ENCODE data around the gene MED22. TPM values are rescaled to one million over a fixed set of nuclear protein-coding genes. Genes with fewer than 3 reads are reported as not detected.

Gene MED22
- total RNA-seq, 1 experiment from 2014 or later: 18.6 TPM

DNA sequence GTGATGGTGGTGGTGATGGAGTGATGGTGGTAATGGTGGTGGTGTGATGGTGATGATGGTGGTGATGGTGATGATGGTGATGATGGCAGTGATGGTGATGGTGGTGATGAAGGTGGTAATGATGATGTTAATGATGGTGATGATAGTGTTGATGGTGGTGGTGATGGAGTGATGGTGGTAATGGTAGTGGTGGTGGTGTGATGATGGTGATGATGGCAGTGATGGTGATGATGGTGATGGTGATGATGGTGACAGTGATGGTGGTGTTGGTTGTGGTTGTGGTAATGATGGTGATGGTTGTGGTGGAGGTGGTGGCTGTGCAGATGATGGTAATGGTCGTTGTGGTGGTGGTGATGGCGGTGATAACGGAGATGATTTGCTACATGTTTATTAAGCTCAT is 35.5 kb upstream of the MED22 start:
- Histone ChIP-seq H3K27me3 (ENCODE audit: insufficient read depth, low read length) (no peaks in the 10 kb centered on the region), H3K4me2 (ENCODE audit: low read length) (no peak overlapping the region), H3K9me3 (ENCODE audit: control insufficient read depth in 1 of 2, insufficient read depth in 1 of 2, low read depth in 1 of 2, low read length in 2 of 2) (peaks cover 0 to 10% of the 10 kb centered on the region in 2 experiments; a peak in 1 of 4 replicates), H2AFZ (ENCODE audit: low read depth, low read length, poor library complexity, severe bottlenecking) (no peak overlapping the region), H3K4me3 (replicated peaks in 1 of 2; ENCODE audit: low read depth in 1 of 2, low read length in 2 of 2) (no peak overlapping the region), H3K9me2 (ENCODE audit: insufficient read depth) (no peaks in the 10 kb centered on the region), H3K36me3 (ENCODE audit: control insufficient read depth in 1 of 2, insufficient read depth in 2 of 2, low read length in 2 of 2) (no peaks in the 10 kb centered on the region), H4K20me1 (ENCODE audit: insufficient read depth) (no peaks in the 10 kb centered on the region), H3K79me2 (ENCODE audit: insufficient read depth, low read length) (no peaks in the 10 kb centered on the region), H3K4me1 (ENCODE audit: control insufficient read depth in 1 of 2, insufficient read depth in 2 of 2, low read length in 2 of 2) (peaks cover under 1 to 3% of the 10 kb centered on the region in 2 experiments), H3K9ac (ENCODE audit: low read length) (no peak overlapping the region), H3K27ac (ENCODE audit: low read depth, low read length) (no peak overlapping the region)
- DNase-seq (ENCODE audit: low read depth, low spot score) (no peak), ATAC-seq (no peak)
- ChIA-PET RAD21 (ENCODE audit: low non-redundant PET in 1 of 2, low total read pairs in 2 of 2, uncharacterized antibody in 2 of 2, unreplicated experiment in 2 of 2) (no interaction called here), POLR2A (no interaction called here), CTCF (no interaction called here)
- no TSS peak for BruUV-seq (replicated peaks)
- TF ChIP-seq POLR2AphosphoS5 (IDR thresholded peaks at IDR 0.05; ENCODE audit: low read depth, low read length) (no peak), EZH2phosphoT487 (IDR thresholded peaks at IDR 0.05; ENCODE audit: borderline replicate concordance) (no peak), JUND (IDR thresholded peaks at IDR 0.05) (no peak), TCF7L2 (IDR thresholded peaks at IDR 0.05; ENCODE audit: borderline replicate concordance, extremely low read depth, insufficient read depth, insufficient read length) (no peak), SIN3A (IDR thresholded peaks at IDR 0.05; ENCODE audit: low read depth) (no peak), ZFX (IDR thresholded peaks at IDR 0.05) (no peak), CEBPB (IDR thresholded peaks at IDR 0.05; ENCODE audit: low read depth) (no peak), ZNF274 (IDR thresholded peaks at IDR 0.05; ENCODE audit: low read depth, low read length) (no peak), YY1 (IDR thresholded peaks at IDR 0.05; ENCODE audit: extremely low read depth, insufficient replicate concordance, low read depth, low read length) (no peak), CBX3 (IDR thresholded peaks at IDR 0.05; ENCODE audit: low read depth) (no peak), ELF1 (IDR thresholded peaks at IDR 0.05; ENCODE audit: borderline replicate concordance, low read depth) (no peak), RAD21 (IDR thresholded peaks at IDR 0.05; ENCODE audit: low read depth) (no peak), FOSL1 (IDR thresholded peaks at IDR 0.05; ENCODE audit: low read depth) (no peak), SP1 (IDR thresholded peaks at IDR 0.05; ENCODE audit: low read depth) (no peak), EZH2 (IDR thresholded peaks at IDR 0.05) (no peak), POLR2A (IDR thresholded peaks at IDR 0.05; ENCODE audit: borderline replicate concordance, extremely low read depth, insufficient read depth, insufficient read length) (no peak)
- TF ChIP-seq, protein P1, sequence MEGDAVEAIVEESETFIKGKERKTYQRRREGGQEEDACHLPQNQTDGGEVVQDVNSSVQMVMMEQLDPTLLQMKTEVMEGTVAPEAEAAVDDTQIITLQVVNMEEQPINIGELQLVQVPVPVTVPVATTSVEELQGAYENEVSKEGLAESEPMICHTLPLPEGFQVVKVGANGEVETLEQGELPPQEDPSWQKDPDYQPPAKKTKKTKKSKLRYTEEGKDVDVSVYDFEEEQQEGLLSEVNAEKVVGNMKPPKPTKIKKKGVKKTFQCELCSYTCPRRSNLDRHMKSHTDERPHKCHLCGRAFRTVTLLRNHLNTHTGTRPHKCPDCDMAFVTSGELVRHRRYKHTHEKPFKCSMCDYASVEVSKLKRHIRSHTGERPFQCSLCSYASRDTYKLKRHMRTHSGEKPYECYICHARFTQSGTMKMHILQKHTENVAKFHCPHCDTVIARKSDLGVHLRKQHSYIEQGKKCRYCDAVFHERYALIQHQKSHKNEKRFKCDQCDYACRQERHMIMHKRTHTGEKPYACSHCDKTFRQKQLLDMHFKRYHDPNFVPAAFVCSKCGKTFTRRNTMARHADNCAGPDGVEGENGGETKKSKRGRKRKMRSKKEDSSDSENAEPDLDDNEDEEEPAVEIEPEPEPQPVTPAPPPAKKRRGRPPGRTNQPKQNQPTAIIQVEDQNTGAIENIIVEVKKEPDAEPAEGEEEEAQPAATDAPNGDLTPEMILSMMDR (IDR thresholded peaks at IDR 0.05 in 2 of 3, conservative IDR thresholded peaks at IDR 0.05 in 1 of 3; ENCODE audit: borderline replicate concordance in 1 of 3, insufficient read depth in 1 of 3, low read depth in 2 of 3, low read length in 2 of 3): no peak
- TF ChIP-seq, protein P2, sequence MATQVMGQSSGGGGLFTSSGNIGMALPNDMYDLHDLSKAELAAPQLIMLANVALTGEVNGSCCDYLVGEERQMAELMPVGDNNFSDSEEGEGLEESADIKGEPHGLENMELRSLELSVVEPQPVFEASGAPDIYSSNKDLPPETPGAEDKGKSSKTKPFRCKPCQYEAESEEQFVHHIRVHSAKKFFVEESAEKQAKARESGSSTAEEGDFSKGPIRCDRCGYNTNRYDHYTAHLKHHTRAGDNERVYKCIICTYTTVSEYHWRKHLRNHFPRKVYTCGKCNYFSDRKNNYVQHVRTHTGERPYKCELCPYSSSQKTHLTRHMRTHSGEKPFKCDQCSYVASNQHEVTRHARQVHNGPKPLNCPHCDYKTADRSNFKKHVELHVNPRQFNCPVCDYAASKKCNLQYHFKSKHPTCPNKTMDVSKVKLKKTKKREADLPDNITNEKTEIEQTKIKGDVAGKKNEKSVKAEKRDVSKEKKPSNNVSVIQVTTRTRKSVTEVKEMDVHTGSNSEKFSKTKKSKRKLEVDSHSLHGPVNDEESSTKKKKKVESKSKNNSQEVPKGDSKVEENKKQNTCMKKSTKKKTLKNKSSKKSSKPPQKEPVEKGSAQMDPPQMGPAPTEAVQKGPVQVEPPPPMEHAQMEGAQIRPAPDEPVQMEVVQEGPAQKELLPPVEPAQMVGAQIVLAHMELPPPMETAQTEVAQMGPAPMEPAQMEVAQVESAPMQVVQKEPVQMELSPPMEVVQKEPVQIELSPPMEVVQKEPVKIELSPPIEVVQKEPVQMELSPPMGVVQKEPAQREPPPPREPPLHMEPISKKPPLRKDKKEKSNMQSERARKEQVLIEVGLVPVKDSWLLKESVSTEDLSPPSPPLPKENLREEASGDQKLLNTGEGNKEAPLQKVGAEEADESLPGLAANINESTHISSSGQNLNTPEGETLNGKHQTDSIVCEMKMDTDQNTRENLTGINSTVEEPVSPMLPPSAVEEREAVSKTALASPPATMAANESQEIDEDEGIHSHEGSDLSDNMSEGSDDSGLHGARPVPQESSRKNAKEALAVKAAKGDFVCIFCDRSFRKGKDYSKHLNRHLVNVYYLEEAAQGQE (IDR thresholded peaks at IDR 0.05; ENCODE audit: low read depth): no peak
- TF ChIP-seq, protein P3, sequence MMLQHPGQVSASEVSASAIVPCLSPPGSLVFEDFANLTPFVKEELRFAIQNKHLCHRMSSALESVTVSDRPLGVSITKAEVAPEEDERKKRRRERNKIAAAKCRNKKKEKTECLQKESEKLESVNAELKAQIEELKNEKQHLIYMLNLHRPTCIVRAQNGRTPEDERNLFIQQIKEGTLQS (IDR thresholded peaks at IDR 0.05): no peak
- intact Hi-C loops (cut with micrococcal nuclease): no loop called here
